OCI-M1 (cell line): Measurements from ENCODE around the gene RUVBL2.
A peak's percentile ranks its signal among the peaks of the same experiment; 100 is the strongest.

Source experiments
- DNase-seq: peaks from one replicate; lab custom pipeline; 2025; lab: John Stamatoyannopoulos, UW

The RUVBL2 gene

GRCh38 chr19:48989701-48990291 lies 3.9 kb upstream of the RUVBL2 start:
- DNase-seq = no peak

- DNase-seq = no peak
These were observed 3.3 kb upstream of the RUVBL2 start for GRCh38 chr19:48990400-48990799.

- no peak for DNase-seq
These were observed 2.6 kb upstream of the RUVBL2 start for GRCh38 chr19:48991011-48991609.

GRCh38 chr19:48991873-48992580 lies 1.7 kb upstream of the RUVBL2 start:
- DNase-seq = peak; percentile 58

GRCh38 chr19:48992581-48993174 lies 1.0 kb upstream of the RUVBL2 start:
- DNase-seq = peak; percentile 70

- DNase-seq = no peak
These were observed 324 bp downstream of the RUVBL2 start for GRCh38 chr19:48994035-48994386.

- DNase-seq = peak; percentile 83
These were observed 4.3 kb downstream of the RUVBL2 start for GRCh38 chr19:48997972-48998371.

- DNase-seq = peak; percentile 69
These were observed 6.0 kb downstream of the RUVBL2 start for GRCh38 chr19:48999481-49000325.

- no peak for DNase-seq
These were observed 10.4 kb downstream of the RUVBL2 start for GRCh38 chr19:49004133-49004532.

GRCh38 chr19:49004964-49005614 lies 11.4 kb downstream of the RUVBL2 start:
- DNase-seq = no peak

GRCh38 chr19:49006905-49007304 lies 13.2 kb downstream of the RUVBL2 start:
- no peak for DNase-seq

- DNase-seq = no peak
These were observed 16.1 kb downstream of the RUVBL2 start for GRCh38 chr19:49009828-49010227.

GRCh38 chr19:49010453-49010852 lies 16.8 kb downstream of the RUVBL2 start:
- DNase-seq = no peak

- no peak for DNase-seq
These were observed 17.5 kb downstream of the RUVBL2 start for GRCh38 chr19:49011194-49011593.

GRCh38 chr19:49014123-49014869 lies 20.6 kb downstream of the RUVBL2 start:
- DNase-seq = no peak

GRCh38 chr19:49014870-49015255 lies 21.2 kb downstream of the RUVBL2 start:
- DNase-seq = no peak

GRCh38 chr19:49016067-49016839 lies 22.6 kb downstream of the RUVBL2 start:
- DNase-seq = no peak

- no peak for DNase-seq
These were observed 23.5 kb downstream of the RUVBL2 start, which contains the start of gene LHB for GRCh38 chr19:49017041-49017665. Gene LHB, minus strand, starts transcription at chr19:49017091. Its CDS starts 10 bp downstream, at chr19:49017081.

- peak; percentile 84 for DNase-seq
These were observed 24.1 kb downstream of the RUVBL2 start for GRCh38 chr19:49017666-49018351.
